Ishikawa (cell line): ENCODE measurements around the gene TFB2M.

Experiments used
- CEBPB ChIP-seq: IDR thresholded peaks from 2 replicates; pipeline ENCODE4 v1.6.1; 2012
- CREB1 ChIP-seq: IDR thresholded peaks from 2 replicates; pipeline ENCODE4 v1.6.1; 2012; ENCODE audit warnings: low read depth
- EGR1 ChIP-seq: IDR thresholded peaks from 2 replicates; pipeline ENCODE4 v1.6.1; 2012
- EP300 ChIP-seq: IDR thresholded peaks from 2 replicates; pipeline ENCODE4 v1.6.1; 2012; ENCODE audit warnings: borderline replicate concordance
- FOXM1 ChIP-seq: IDR thresholded peaks from 2 replicates; pipeline ENCODE4 v1.6.1; 2012; ENCODE audit warnings: low read depth, borderline replicate concordance
- MAX ChIP-seq: IDR thresholded peaks from 2 replicates; pipeline ENCODE4 v1.6.1; 2012
- NFIC ChIP-seq: IDR thresholded peaks from 2 replicates; pipeline ENCODE4 v1.6.1; 2012
- RAD21 ChIP-seq: IDR thresholded peaks from 2 replicates; pipeline ENCODE4 v1.6.1; 2012; ENCODE audit warnings: low read depth
- REST ChIP-seq: IDR thresholded peaks from 2 replicates; pipeline ENCODE4 v1.6.1; 2012; ENCODE audit warnings: low read depth, mild to moderate bottlenecking
- TAF1 ChIP-seq: IDR thresholded peaks from 2 replicates; pipeline ENCODE4 v1.6.1; 2012; ENCODE audit warnings: low read depth, mild to moderate bottlenecking
- TCF12 ChIP-seq: IDR thresholded peaks from 2 replicates; pipeline ENCODE4 v1.6.1; 2012; ENCODE audit warnings: low read depth
- TEAD4 ChIP-seq: IDR thresholded peaks from 2 replicates; pipeline ENCODE4 v1.6.1; 2012
- USF1 ChIP-seq: IDR thresholded peaks from 2 replicates; pipeline ENCODE4 v1.6.1; 2012
- YY1 ChIP-seq: IDR thresholded peaks from 2 replicates; pipeline ENCODE4 v1.6.1; 2012; ENCODE audit warnings: low read depth
- ZBTB7A ChIP-seq: IDR thresholded peaks from 2 replicates; pipeline ENCODE4 v1.6.1; 2012; ENCODE audit warnings: low read depth

TFB2M gene

GRCh38 chr1:246573491-246573890 is 7.4 kb upstream of the TFB2M start:
- no peak for TF ChIP-seq ZBTB7A
- TF ChIP-seq MAX: no peak
- TF ChIP-seq CREB1: no peak
- no peak for TF ChIP-seq EGR1
- no peak for TF ChIP-seq FOXM1

GRCh38 chr1:246572785-246573184 is 6.7 kb upstream of the TFB2M start:
- no peak for TF ChIP-seq TEAD4
- TF ChIP-seq FOXM1: no peak
- no peak for TF ChIP-seq TAF1
- no peak for TF ChIP-seq YY1
- no peak for TF ChIP-seq NFIC
- no peak for TF ChIP-seq ZBTB7A
- TF ChIP-seq USF1: no peak
- TF ChIP-seq EP300: no peak
- no peak for TF ChIP-seq CEBPB
- no peak for TF ChIP-seq CREB1
- TF ChIP-seq REST: no peak
- TF ChIP-seq EGR1: no peak
- no peak for TF ChIP-seq TCF12
- TF ChIP-seq MAX: no peak
- TF ChIP-seq RAD21: no peak

- no peak for TF ChIP-seq TAF1
- TF ChIP-seq CREB1: no peak
Observed at GRCh38 chr1:246571953-246572352, 5.9 kb upstream of the TFB2M start.

- TF ChIP-seq TEAD4: no peak
- TF ChIP-seq YY1: no peak
- TF ChIP-seq REST: no peak
Observed at GRCh38 chr1:246569248-246570238, 3.5 kb upstream of the TFB2M start.

GRCh38 chr1:246567646-246568235 is 1.7 kb upstream of the TFB2M start:
- TF ChIP-seq REST (no peak), EP300 (no peak), YY1 (no peak), RAD21 (no peak), USF1 (no peak), MAX (no peak), TAF1 (no peak)
